NCI-H1930 (cell line): ENCODE data around the gene CBY1.

Experiments used
- DNase-seq, 2 experiments: peaks; one replicate each; lab custom pipeline; 2025; lab: John Stamatoyannopoulos, UW

CBY1 gene

DNA sequence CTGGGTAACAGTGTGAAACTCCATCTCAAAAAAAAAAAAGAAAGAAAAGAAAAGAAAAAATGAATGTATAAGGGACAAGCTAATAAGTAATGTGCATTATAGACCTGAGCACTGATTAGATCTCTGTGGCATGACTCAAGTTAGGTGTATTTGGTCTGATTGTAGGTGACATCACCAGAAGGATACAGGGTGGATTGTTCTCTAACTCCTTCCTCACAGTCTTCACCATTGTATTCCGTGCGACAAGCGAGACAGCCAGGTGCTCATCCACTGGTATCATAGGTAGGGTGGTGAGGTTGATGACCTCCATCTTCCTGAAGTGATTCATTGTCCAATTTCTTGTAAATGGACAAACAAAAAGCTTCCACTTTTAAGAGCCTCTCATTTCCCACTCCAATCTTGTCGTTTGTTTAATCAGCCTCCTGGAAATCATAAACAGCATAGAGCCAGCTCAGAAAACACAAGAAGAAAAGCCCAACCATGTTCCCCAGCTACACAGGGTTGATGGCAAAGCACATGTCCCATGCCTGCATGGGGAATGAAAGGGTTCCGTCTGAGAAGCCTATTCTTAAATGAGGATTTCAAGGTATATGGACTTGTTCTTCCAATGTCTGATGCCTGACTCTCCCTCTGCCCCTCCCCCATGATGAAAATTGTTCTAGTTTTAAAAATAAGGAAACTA, 6.5 kb upstream of the CBY1 start:
- no peak for DNase-seq

- DNase-seq = no peak
Observed at GRCh38 chr22:38652859-38653258, 3.6 kb upstream of the CBY1 start.

DNA sequence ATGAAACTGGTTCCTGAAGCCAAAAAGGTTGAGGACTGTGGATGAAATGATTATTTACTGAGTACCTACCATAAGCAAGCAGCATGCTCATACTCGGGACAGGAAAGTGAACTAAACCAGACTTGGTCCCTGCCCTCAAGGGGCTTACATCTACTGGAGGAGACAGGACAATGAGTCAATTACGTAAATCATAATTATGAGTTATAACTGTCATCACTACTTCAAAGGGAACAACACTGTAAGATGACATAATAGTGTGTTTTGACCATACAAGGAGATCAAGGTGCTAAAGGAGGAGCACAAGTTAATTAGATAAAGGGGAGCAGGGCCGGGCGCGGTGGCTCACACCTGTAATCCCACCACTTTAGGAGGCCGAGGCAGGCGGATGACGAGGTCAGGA, 2.7 kb upstream of the CBY1 start:
- DNase-seq = no peak

DNA sequence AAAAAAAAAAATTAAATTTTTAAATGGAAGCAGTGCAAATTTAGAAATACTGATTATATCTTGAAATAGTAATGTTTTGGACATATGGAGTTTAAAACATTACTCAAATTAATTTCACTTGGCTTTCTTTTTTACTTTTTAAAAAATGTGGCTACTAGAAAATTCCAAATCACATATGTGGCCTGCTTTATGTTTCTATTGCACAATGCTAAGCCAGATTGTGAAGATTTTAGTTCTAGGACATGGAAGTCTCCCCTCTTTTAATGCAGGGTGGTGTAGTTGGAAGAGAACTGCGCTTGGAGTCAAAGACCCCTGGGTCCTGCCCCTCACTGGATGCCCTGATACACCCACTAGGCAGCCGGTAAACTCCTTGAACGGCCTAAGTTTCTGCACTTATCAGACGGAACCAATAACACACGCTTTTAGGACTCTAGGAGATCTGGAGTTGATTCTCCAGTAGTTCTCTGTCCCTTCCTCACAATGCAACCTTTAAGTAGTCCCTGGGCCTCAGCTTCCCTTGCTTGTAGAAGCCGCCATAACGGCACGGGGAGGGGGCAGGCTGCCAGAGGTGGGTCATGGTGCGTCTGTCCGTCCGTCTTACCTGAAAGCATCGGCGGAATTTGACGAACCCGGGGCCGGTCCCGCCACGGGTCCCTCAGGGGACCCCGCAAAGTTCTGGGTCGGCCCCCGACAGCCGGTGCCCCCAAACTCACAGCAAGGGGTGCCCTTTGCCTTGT, 751 bp upstream of the CBY1 start:
- peak; percentile 43 to 51 for DNase-seq

GRCh38 chr22:38657045-38657909, 839 bp downstream of the CBY1 start:
- DNase-seq = no peak

DNA sequence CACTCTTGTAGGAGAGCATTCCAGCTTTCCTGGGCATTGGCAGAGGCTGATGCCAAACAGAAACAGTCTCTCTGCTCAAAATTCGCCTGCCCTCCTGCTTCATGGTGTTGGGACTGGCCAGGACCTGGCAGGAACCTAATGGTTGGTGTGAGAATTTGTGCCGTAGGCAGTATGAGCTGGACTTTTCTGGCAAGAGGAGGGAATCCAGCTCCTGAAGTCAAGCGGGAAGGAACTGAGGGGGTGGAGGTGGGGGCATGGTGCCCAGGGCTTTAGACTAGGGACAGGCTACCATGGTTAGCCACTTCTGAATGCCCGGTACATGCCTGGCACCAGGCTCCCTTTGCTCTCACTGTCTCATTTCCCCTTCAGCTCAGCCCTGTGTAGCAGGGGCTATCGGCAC, 18.4 kb downstream of the CBY1 start:
- no peak for DNase-seq

DNA sequence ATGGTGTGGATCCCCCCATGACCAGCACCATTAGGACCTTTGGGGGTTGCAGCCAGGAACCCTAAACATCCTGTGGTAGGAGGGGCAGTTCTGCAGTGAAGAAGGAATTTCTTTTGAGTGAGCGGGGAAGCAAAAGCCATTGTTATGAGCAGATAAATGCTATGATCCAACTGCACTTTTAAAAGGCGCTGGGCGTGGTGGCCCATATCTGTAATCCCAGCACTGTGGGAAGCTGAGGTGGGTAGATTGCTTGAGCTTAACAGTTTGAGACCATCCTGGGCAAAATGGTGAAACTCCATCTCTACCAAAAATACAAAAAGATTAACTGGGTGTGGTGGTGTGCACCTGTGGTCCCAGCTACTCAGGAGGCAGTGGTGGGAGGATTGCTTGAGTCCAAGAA, 19.4 kb downstream of the CBY1 start:
- DNase-seq = no peak

DNA sequence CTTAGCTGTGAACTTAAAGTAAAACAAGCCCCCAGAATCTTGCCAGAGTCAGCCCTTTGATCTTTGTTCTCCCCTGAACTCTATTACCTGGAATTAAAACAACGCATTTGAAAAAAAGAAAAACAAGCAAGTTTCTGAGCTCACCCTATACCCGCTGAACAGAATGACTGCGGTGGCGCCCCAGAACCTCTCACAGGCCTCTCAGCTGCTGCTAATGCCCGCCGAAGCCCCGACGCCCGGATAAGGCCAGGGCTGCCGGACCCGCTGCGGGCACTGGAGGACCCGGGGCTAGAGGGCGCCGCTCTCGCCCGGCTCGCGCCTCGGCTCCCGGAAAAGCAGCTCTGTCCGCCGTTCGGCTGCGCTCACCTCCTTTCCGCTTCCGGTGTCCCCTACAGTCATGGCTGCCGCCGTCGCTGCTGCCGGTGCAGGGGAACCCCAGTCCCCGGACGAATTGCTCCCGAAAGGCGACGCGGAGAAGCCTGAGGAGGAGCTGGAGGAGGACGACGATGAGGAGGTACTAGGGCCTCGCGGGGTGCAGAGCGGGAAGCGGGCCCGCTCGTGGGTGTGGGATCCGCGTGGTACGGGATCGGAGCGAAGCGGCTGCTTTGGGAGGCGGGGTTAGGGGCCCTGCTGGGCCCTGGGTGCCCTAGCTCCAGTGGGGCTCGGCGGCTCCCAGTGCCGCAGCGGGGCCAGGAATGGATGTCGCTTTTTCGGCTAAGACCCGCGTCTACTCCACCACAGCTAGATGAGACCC, 25.3 kb downstream of the CBY1 start, which contains the start of gene TOMM22:
TSS of gene TOMM22 (plus strand) at position 376 of the 754 bp plus-strand sequence. CDS start at position 398, 22 bp downstream.
- peak; percentile 70 to 79 for DNase-seq

DNA sequence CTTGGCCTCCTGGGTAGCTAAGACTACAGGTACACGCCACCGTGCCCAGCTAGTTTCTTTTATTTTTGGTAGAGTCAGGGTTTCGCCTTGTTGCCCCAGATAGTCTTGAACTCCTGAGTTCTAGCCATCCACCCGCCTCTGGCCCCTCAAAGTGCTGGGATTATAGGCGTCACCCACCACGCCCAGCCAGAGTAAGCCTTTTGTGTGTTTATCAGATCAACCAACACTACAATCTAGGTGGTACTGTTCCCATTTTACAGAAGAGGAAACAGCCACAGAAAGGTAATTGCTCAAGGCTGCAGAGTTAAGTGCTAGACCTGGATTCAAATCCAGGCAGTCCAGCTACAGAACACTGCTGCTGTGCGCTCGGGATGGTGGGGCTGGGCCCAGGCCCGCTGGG, 28.5 kb downstream of the CBY1 start:
- no peak for DNase-seq

- no peak for DNase-seq
Observed at GRCh38 chr22:38685761-38686160, 29.3 kb downstream of the CBY1 start.

GRCh38 chr22:38689651-38690050, 33.2 kb downstream of the CBY1 start:
- no peak for DNase-seq

GRCh38 chr22:38694049-38694448, 37.6 kb downstream of the CBY1 start:
- no peak for DNase-seq

DNA sequence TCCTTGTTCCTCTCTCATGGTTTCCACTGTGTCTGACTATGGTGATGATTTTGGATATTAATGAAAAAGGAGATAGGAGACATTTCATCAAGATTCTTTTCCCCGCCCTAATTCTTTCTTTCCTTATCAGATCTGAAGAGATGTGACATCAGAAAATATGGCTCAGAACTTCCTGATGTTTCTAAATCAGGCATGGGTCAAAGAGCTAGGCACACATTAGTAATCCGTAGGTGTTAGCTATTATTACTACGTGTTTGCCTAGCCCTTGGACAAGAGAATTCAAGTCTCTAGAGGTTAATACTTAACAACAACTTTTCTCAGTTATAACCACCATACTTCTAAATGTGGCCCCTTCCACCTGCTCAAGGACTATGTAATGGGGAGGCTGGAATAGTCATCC, 38.5 kb downstream of the CBY1 start:
- DNase-seq = no peak

GRCh38 chr22:38696606-38697424, 40.4 kb downstream of the CBY1 start:
- DNase-seq = no peak

GRCh38 chr22:38697425-38698089, 41.1 kb downstream of the CBY1 start:
- no peak for DNase-seq

GRCh38 chr22:38698407-38699094, 42.1 kb downstream of the CBY1 start:
- no peak for DNase-seq

GRCh38 chr22:38699143-38699542, 42.7 kb downstream of the CBY1 start:
- DNase-seq = no peak

- no peak for DNase-seq
Observed at GRCh38 chr22:38699784-38700183, 43.3 kb downstream of the CBY1 start.

DNA sequence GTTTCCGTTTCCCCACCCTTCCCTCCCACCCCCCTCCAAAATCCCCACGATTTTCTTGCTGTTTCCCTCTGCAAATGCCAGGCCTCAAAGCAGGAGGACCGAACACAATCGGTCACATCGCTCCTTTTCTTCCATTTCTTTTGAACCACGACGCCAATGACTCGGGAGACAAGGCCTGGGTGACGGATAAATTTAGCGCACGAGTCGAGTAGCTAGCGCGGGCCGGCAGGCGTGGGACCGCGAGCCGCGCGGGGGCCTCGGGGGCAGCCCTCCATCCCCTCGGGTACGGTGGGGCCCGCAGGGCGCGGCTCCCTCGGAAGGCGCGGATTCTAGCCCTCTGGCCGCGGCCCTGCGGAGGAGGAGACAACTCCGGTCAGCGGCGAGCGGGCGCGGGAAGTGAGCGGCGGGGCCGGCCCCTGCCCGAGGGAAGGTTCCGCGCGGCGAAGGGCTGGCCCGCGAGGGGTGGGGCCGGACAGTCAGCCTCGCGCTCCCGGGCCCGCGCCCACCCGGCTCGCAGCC, 43.9 kb downstream of the CBY1 start:
- no peak for DNase-seq
